HG03457 (cell line): ENCODE data around the gene NPLOC4.
"Not testable (repeated sequence)": the region's sequence is repeated elsewhere in the genome, so short reads cannot be mapped to it uniquely, and the experiment has no call there.

ENCODE experiments used
- ATAC-seq: cut with Tn5 transposase; IDR thresholded peaks from one replicate; pipeline ENCODE4 v1.9.1; 2021; ENCODE audit warnings: moderate number of reproducible peaks; ENCODE audit not compliant: unreplicated experiment

NPLOC4 gene

DNA sequence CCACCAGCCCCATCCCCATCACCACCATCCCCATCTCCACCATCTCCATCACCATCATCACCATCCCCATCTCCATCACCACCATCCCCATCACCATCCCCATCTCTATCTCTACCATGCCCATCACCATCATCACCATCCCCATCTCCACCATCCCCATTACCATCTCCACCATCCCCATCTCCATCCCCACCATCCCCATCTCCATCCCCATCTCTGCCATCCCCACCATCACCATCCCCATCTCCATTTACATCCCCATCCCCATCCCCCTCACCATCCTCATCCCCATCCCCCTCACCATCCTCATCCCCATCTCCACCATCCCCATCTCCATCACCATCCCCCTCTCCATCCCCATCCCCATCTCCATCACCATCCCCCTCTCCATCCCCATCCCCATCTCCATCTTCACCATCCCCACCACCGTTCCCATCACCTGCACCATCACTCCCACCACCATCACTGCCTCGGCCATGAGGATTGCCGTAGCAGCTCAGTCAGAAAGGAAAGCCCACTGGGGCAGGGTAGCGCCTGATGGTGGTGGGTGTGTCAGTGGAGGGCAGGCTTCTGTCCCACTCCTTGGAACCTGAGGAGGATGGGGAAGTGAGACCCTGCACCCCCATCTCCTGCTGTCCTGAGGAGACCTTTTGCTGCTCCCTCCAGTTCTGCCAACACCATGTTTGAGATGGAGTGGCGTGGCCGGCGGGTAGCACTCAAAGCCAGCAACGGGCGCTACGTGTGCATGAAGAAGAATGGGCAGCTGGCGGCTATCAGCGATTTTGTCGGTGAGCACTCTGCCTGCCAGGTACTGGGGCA, 101.2 kb downstream of the NPLOC4 start:
- ATAC-seq: no peak

DNA sequence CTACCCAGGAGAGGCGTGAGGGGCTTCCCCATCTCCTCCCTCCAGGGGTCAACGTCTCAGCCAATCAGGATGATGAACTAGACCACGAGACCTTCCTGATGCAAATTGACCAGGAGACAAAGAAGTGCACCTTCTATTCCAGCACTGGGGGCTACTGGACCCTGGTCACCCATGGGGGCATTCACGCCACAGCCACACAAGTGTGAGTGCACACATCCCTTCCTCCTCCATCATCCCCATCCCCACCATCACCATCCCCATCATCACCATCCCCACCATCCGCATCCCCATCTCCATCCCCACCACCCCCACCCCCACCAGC, 101.9 kb downstream of the NPLOC4 start:
- ATAC-seq: no peak

DNA sequence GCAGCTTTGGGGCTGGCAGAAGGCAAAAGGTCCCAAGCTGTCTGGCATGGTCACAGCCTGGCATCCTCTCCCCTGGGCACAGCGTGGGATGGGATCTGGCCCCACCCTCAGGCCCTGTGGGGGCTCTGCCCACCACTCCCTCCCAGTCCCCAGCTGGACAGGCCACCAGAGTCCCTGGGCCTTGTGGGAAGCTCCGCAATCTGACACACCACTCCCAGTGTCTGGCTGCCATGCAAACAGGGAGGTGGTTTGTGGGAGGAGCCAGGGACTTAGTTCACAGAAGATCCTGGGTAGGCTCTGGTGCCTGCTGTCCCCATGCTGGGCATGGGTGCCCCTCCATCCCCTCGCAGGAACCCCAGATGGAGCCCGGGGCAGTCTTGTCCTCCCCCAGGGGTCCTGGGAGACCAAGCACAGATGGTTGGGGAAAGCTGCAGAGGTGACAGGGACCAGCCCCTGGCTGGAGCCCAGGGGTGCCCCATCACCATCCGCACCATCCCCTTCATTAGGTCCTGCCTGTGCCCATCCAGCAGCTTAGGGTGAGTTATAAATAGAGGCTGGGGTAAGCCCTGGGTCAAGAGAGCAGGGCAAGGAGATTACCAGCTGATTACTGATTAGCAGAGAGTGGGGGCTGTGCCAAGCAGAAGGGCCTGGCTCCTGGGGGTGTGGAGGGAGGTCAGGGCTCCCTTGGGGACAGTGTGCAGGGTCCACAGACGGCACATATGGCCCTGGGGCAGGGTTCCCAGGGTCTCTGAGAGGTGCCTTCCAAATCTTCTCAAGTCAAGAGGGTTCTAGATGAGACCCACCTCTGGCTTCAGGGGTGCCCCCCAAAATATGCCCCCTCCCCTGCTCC, 102.5 kb downstream of the NPLOC4 start:
- ATAC-seq: no peak

DNA sequence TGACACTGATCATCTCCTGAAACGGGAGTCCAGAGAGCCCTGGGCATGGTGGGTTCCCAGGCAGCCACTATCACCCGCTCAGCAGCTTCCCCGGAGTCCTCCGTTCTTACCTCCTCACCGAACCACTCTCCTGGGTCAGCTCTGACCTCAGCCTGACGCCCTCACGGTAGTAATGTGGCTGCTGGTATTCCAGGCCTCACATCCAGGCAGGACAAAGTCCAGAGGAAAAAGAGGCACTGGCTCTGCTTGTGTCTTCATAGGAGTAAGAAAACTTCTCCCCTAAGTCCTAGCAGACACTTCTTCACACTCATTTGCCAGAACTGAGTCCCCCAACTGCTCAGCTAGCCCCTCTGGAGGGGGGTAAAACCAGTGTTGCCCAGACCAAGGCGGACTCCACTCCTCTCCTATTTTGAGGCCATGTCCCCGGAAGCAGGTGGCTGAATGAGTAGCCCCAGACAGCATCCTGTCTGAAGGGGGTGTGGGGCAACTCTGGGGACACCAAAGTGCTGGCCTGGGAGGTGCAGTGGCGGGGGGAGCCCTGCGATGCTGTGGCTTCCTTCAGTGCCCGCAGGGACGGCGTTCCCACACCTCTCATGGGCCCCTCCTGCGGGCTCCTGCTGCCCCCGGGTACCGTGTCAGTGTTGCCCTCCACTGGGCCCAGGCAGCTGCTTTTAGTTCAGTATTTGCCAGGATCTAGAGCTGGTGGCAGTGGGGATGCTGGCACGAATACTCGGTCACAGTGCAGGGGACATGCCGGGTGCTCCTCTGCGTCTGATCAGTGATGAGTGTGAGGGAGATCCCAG, 103.4 kb downstream of the NPLOC4 start:
- no peak for ATAC-seq

DNA sequence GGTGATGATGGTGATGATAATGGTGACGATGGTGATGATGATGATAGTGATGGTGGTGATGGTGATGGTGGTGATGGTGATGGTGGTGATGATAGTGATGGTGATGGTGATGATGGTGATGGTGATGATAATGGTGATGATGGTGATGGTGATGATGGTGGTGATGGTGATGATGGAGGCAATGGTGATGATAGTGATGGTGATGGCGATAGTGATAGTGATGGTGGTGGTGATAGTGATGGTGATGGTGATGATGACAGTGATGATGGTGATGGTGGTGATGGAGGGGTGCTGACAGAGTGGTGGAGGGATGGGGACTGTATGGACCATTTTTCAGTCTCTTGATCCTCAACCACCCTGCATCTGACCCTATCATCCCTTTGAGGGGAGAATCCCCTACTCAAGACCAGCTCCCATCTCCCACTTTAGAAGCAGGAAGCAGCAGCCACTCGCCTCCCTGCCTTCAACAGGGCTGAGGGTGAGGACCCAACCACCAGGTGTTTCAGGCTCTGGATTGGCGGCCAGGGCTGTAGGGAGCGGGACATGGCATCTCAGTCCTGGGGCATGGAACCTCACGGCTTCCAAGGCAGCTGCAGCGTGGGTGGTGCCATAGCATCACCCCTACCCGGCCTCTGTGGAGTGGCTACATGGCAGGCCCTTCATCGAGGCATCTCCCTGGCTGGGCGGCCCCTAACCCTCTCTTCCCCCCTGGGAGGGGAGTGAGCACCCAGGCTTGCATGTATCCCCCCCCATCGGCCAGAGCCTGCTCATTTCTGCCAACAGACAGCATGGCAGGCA, 104.2 kb downstream of the NPLOC4 start:
- no peak for ATAC-seq

DNA sequence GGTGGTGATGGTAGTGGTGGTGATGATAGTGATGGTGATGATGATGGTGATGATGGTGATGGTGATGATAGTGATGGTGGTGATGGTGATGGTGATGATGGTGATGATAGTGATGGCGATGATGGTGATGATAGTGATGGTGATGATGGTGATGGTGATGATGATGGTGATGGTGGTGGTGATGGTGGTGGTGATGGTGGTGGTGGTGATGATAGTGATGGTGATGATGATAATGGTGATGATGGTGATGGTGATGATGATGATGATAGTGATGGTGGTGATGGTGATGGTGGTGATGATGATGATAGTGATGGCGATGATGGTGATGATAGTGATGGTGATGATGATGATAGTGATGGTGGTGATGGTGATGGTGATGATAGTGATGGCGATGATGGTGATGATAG, 104.9 kb downstream of the NPLOC4 start:
- not testable (repeated sequence) for ATAC-seq

DNA sequence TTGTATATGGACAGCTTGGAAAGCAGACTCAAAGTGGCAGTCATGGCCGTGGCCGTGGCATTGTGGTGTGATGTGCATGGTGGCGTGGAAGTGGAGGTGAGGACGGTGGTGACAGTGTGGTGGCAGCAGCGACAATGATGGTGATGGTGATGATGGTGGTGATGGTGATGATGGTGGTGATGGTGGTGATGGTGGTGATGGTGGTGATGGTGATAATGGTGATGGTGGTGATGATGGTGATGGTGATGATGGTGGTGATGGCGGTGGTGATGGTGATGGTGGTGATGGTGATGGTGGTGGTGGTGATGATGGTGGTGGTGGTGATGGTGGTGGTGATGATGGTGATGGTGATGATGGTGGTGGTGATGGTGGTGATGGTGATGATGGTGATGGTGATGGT, 105.9 kb downstream of the NPLOC4 start:
- not testable (repeated sequence) for ATAC-seq

DNA sequence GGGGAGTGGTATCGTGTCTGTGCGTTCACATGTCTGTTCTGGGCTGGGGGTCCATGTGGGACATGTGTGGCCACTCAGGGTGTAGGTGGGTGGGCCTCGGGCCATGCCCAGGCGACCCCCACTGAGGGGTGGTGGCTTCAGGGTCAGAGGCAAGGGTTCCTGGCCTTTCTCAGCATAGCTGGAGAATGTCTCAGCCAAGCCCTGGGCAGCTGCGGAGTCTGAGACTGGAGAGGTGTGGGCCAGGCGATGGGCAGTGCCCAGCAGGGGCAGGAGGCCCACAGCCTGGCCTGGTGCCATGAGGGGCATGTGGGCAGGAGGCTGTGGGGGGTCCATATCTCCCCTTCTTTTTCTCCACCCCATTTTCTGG, 107.5 kb downstream of the NPLOC4 start:
- no peak for ATAC-seq

DNA sequence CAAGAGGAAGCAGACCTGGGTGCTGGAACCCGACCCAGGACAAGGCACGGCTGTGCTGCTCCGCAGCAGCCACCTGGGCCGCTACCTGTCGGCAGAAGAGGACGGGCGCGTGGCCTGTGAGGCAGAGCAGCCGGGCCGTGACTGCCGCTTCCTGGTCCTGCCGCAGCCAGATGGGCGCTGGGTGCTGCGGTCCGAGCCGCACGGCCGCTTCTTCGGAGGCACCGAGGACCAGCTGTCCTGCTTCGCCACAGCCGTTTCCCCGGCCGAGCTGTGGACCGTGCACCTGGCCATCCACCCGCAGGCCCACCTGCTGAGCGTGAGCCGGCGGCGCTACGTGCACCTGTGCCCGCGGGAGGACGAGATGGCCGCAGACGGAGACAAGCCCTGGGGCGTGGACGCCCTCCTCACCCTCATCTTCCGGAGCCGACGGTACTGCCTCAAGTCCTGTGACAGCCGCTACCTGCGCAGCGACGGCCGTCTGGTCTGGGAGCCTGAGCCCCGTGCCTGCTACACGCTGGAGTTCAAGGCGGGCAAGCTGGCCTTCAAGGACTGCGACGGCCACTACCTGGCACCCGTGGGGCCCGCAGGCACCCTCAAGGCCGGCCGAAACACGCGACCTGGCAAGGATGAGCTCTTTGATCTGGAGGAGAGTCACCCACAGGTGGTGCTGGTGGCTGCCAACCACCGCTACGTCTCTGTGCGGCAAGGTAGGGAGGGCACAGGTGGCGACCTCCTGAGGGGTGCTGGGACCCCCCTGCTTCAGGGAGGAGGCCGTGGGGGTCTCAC, 108.1 kb downstream of the NPLOC4 start:
- no peak for ATAC-seq

DNA sequence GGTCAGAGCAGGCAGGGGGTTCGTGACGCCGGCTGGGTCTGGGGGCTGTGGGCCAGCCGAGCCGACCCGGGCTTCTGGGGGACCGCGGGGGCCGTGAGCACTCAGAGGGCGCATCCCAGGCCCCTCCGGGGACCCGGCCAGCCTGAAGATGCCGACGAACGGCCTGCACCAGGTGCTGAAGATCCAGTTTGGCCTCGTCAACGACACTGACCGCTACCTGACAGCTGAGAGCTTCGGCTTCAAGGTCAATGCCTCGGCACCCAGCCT, 108.6 kb downstream of the NPLOC4 start:
- ATAC-seq: no peak

DNA sequence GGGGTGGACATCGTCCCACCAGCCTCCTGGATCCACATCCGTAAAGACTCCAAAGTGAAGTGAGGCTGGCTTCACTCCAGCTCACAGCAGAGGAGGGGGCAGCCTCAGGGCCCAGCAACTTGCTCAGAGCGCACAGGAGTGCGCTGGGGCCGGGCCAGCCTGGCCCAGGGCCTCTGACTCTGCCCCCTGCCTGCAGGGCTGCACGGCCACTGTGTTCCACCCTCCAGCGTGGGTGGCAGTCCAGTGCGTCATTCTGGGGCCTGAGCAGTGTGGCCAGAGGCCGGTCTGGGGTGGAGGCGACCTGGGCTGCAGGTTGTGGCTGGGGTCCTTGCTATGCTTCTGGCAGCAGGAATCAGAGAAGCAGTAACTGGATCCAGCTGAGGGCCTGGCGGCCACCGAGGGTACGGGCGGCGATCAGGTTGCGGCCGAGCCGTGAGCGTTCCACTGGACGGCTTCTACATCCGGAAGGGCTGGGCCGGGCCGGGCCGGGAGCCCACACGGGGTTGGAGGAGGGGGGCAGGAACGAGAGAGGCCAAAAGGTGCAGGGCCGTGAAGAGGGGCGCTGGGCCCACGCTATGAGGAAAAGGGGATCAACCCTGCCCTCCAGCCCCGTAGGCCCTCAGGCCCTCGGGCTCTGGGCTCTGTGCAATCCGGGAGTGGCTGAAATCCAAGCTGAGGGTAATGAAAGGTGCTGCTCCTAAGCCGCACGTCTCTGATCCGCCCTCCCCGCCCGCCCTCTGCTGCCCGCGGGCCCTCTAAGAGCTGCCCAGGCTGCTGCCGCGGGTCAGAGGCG, 109.1 kb downstream of the NPLOC4 start, which contains the start of gene FSCN2:
FSCN2 (plus strand) TSS at position 787 of the 793 bp plus-strand sequence. CDS start 155 bp downstream, outside the sequence.
- ATAC-seq: no peak

DNA sequence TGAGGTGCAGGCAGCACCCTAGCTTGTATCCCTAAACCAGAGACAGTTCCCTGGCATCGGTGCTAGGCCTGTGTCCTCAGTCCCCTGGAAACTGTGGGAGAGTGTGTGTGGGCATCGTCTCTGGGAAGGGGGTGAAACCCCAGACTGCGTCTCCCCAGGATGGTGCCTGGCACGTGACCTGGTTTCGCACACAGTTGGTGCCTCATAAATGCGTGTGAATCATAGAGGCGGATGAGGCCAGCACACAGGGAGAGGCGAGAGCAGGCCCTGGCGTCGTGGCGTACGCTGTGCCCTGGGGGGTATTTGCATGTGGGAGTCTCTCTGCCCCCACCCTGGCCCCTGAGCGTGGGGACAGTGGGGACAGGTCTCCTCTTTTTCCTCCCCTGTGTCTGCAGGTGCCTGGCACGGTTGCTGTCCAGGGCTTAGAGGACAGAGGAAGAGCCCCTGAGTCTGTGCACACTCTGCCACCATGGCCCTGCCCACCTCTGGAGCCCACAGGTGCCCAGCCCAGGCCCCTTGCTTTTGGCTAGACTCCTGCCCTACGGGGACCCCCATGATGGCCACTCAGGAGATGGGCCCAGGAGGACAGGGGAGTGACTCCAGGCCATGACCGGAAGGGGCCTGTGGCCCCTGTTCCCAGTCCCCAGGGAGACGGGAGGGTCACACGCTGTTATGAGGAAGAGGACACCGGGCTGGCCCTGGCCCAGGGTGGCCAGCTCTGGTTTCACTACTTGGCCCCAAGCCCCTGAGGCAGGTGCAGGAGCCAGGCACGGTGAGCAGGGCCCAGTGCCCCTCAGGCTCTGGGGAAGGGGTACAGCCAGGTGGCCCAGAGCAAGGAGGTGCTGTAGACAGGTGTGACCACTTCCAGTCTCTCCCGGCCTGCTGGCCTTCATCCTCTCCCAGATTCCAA, 110.0 kb downstream of the NPLOC4 start:
- ATAC-seq: no peak

DNA sequence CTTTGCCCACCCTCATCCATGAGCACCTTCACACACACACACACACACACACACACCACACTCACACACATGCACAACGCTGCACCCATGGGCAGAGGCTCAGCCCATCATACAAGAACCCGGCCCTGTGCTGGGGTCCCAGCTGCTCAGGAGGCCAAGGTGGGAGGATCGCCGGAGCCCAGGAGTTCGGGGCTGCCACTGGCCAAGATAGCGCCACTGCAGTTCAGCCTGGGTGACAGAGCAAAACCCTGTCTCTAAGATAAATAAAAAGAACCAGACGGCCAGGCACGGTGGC, 112.1 kb downstream of the NPLOC4 start:
- no peak for ATAC-seq

DNA sequence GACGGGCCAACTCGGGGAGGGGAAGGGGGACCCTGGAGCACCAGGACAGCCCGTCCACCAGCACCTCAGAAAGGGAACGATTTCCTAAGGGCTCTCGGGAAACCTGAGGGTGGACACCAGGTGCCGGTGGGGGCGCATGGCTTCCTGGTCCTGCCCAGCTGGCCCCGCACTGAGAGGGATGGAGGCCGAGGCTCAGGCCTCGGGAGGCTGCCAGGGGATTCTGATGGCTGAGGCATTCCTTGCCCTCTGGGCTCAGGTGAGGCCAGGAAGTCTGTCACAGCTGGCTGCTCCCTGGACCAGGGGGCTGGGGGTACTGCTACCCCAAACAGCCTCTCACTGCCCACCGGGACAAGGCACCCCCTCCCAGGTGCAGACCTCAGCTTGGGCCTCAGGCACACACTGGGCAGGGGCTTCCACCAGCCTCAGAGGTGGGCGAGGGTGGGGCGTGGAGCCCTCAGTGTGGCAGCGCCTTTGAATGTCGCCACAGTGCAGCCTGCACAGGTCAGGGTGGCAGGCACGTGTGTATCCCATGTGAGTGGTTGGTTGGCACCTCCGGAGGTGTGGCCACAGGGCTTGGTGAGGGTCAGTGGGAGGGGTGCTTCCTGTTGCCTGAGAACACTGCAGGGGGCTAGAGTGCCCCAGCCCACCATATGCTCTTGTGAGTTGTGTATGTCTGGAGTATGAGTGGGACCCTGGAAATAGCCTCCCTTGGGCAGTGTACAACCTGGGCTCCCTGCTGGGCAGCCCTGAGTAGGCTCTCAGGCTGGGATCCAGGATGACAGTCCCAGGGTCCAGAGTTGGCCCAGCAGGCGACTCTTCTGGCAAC, 112.7 kb downstream of the NPLOC4 start:
- no peak for ATAC-seq

DNA sequence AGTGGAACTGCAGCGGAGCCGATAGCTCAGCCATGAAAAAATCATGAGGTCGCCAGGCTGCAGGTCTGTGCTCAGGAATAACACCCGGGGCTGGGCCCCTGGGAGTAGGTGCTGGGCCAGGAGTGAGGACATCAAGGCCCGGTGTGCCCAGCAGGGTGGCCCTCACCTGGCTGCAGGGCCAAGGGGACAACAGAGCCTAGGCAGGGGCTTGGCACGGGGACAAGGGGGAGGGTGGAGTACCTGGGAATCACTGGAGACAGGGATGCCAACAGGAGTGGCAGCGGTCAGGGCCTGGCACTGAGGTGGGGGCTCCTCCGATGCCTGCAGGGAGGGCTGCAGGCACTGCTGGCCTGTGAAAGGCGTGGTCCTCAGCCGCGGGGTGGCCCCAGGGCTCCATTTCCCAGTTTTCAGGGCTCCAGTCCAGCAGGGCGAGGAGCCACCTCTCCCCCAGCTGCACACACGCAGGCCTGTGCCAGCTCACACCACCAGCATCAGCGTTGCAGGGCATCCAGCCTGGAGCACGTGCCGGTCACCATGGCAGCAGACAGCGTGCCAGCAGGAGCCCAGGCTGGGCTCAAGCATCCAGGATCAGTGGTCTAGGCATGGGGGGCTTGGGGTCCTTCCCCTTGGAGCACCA, 113.4 kb downstream of the NPLOC4 start:
- no peak for ATAC-seq

DNA sequence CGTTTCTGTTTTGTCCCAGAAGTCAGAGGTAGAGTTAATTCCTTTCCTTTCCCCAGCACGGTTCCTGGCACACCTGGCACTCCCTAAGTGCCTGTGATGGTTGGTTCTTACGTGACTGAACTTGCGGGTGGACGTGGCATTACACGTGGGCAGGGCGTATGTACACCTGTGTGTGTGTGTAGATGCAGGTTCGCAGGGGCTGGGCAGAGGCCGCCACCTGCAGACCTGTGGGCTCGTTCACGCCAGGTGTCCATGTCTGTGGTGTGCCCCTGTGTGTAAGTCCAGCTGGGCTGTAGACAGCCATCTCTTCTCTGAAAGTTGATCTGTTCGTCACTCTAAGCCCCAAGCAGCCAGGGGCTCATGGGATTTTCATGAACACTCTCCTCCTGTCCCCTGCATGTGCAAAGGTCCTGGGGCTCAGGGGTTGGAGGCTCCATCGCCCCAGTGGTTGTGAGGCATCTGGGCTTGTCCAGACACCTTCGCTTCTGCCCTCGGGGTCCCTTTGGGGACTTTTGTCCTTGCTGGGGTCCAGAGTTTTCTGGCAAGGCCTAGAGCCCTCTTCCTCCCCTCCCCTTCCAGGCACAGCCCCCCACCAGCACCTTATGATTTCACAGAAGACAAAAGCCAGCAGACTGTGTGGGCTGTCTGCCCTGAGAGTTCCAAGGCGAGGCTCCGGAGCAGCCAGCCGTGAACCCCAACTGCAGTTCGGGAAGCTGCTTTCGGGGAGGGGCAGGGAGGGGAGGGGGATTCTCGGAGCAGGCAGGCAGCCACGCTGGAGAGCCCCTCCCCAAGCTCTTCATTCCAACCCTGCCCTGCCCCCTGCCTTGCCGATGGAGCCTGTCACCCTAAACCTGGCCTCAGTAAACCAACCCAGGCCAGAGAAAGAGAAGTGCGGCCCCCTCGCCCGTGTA, 114.2 kb downstream of the NPLOC4 start:
- no peak for ATAC-seq
